Mesendoderm (in vitro differentiated cells): ENCODE results near the gene TMEM117.
"Not testable (repeated sequence)": the region's sequence is repeated elsewhere in the genome, so short reads cannot be mapped to it uniquely, and the experiment has no call there.

Experiments used
- DNase-seq: peaks from one replicate; pipeline ENCODE4 v3.0.0; 2013
- H2AK5ac ChIP-seq: 2 replicates; pipeline ENCODE4 v1.6.1; 2013; ENCODE audit warnings: low read length, inconsistent platforms
- H2BK120ac ChIP-seq: 2 replicates; pipeline ENCODE4 v1.6.1; 2013; ENCODE audit warnings: low read depth, mild to moderate bottlenecking, low read length, moderate library complexity, mixed read lengths
- H2BK15ac ChIP-seq: replicated peaks from 2 replicates; pipeline ENCODE4 v1.6.1; 2013; ENCODE audit warnings: low read depth, mild to moderate bottlenecking, moderate library complexity
- H2BK5ac ChIP-seq: 2 replicates; pipeline ENCODE4 v1.6.1; 2013; ENCODE audit warnings: low read length, inconsistent platforms
- H3K18ac ChIP-seq: 2 replicates; pipeline ENCODE4 v1.6.1; 2013; ENCODE audit warnings: mild to moderate bottlenecking, low read length, mixed read lengths
- H3K23ac ChIP-seq: one replicate; pipeline ENCODE4 v1.6.1; 2013; ENCODE audit warnings: low read length
- H3K27ac ChIP-seq: 2 replicates; pipeline ENCODE4 v1.5.1; 2013; ENCODE audit warnings: low read depth, mild to moderate bottlenecking, inconsistent platforms, low read length, moderate library complexity
- H3K27me3 ChIP-seq: 2 replicates; pipeline ENCODE4 v1.6.1; 2013; ENCODE audit warnings: low read length, control low read depth, mild to moderate bottlenecking, inconsistent platforms; ENCODE audit not compliant: insufficient read depth, poor library complexity
- H3K36me3 ChIP-seq: 2 replicates; pipeline ENCODE4 v1.6.1; 2013; ENCODE audit warnings: low read length, inconsistent platforms; ENCODE audit not compliant: control insufficient read depth, insufficient read depth
- H3K4ac ChIP-seq: one replicate; pipeline ENCODE4 v1.6.1; 2013; ENCODE audit warnings: low read depth, mild to moderate bottlenecking, low read length, moderate library complexity
- H3K4me1 ChIP-seq: 2 replicates; pipeline ENCODE4 v1.6.1; 2013; ENCODE audit warnings: low read depth, low read length, inconsistent platforms; ENCODE audit not compliant: control insufficient read depth
- H3K4me2 ChIP-seq: 2 replicates; pipeline ENCODE4 v1.6.1; 2013; ENCODE audit warnings: low read length
- H3K4me3 ChIP-seq: 2 replicates; pipeline ENCODE4 v1.5.1; 2013; ENCODE audit warnings: mild to moderate bottlenecking, low read length
- H3K56ac ChIP-seq: one replicate; pipeline ENCODE4 v1.6.1; 2013; ENCODE audit warnings: low read length
- H3K79me1 ChIP-seq: 2 replicates; pipeline ENCODE4 v1.6.1; 2013; ENCODE audit warnings: low read length, inconsistent platforms
- H3K79me2 ChIP-seq: 2 replicates; pipeline ENCODE4 v1.6.1; 2013; ENCODE audit warnings: mild to moderate bottlenecking, low read length; ENCODE audit not compliant: control insufficient read depth, insufficient read depth
- H3K9ac ChIP-seq: 2 replicates; pipeline ENCODE4 v1.6.1; 2013; ENCODE audit warnings: low read length, inconsistent platforms
- H4K5ac ChIP-seq: one replicate; pipeline ENCODE4 v1.6.1; 2013; ENCODE audit warnings: low read length
- H4K8ac ChIP-seq: one replicate; pipeline ENCODE4 v1.6.1; 2013; ENCODE audit warnings: low read depth, mild to moderate bottlenecking, control low read depth, low read length, moderate library complexity
- WGBS: extraction: QIAGEN DNeasy Blood & Tissue Kit; methylation state at CpG from one replicate; pipeline ENCODE4 v1.1.7; 2013; ENCODE audit warnings: low lambda C conversion rate, missing lambda C conversion rate; ENCODE audit not compliant: insufficient coverage; ENCODE audit errors: extremely low coverage; 5-methylcytosine and 5-hydroxymethylcytosine counted together

Gene TMEM117

GRCh38 chr12:43869765-43870164 is 33.9 kb downstream of the TMEM117 start:
- H3K79me2 ChIP-seq, H2AK5ac ChIP-seq, H4K8ac ChIP-seq, H3K27me3 ChIP-seq, H3K36me3 ChIP-seq, H3K27ac ChIP-seq, H4K5ac ChIP-seq, H3K79me1 ChIP-seq, H2BK15ac ChIP-seq, H3K4me2 ChIP-seq, H2BK120ac ChIP-seq, H3K56ac ChIP-seq, H3K4me1 ChIP-seq, H3K4ac ChIP-seq, DNase-seq, H3K23ac ChIP-seq, H2BK5ac ChIP-seq, H3K18ac ChIP-seq, H3K4me3 ChIP-seq, H3K9ac ChIP-seq: not testable (repeated sequence)

- H4K5ac ChIP-seq, H3K4ac ChIP-seq, DNase-seq, H4K8ac ChIP-seq, H3K23ac ChIP-seq, H3K27me3 ChIP-seq, H2BK5ac ChIP-seq, H2BK15ac ChIP-seq, H3K4me3 ChIP-seq, H3K4me1 ChIP-seq, H3K18ac ChIP-seq, H2BK120ac ChIP-seq, H3K79me2 ChIP-seq, H3K79me1 ChIP-seq, H3K36me3 ChIP-seq, H3K27ac ChIP-seq, H3K56ac ChIP-seq, H3K4me2 ChIP-seq, H2AK5ac ChIP-seq, H3K9ac ChIP-seq: not testable (repeated sequence)
- WGBS, result no CpG with 5 or more reads among the region's 2 CpGs
Observed at GRCh38 chr12:43871258-43871657, 35.4 kb downstream of the TMEM117 start.

- Histone ChIP-seq H3K9ac (no peak overlapping the region), H3K27me3 (no peaks in the 10 kb centered on the region), H3K56ac (no peak overlapping the region), H3K23ac (no peak overlapping the region), H2AK5ac (no peak overlapping the region), H4K5ac (no peak overlapping the region), H3K27ac (no peak overlapping the region), H3K79me2 (no peaks in the 10 kb centered on the region), H4K8ac (no peak overlapping the region), H3K4ac (no peak overlapping the region), H3K18ac (no peak overlapping the region), H3K4me1 (no peaks in the 10 kb centered on the region), H3K4me3 (no peak overlapping the region), H2BK5ac (no peak overlapping the region), H2BK15ac (no peak overlapping the region), H2BK120ac (no peak overlapping the region), H3K79me1 (no peaks in the 10 kb centered on the region), H3K4me2 (no peak overlapping the region), H3K36me3 (no peaks in the 10 kb centered on the region)
- WGBS, result no CpG with 5 or more reads among the region's 2 CpGs
- no peak for DNase-seq
Observed at GRCh38 chr12:43872396-43872795, 36.5 kb downstream of the TMEM117 start.

- H3K36me3 ChIP-seq, result no peaks in the 10 kb centered on the region
- H3K23ac ChIP-seq, result no peak overlapping the region
- no peak overlapping the region for H2BK120ac ChIP-seq
- WGBS, result no CpG with 5 or more reads among the region's 3 CpGs
- no peak overlapping the region for H2BK5ac ChIP-seq
- H3K27ac ChIP-seq, result no peak overlapping the region
- DNase-seq, result no peak
- H4K5ac ChIP-seq, result no peak overlapping the region
- no peaks in the 10 kb centered on the region for H3K79me2 ChIP-seq
- no peak overlapping the region for H3K56ac ChIP-seq
- no peaks in the 10 kb centered on the region for H3K27me3 ChIP-seq
- no peaks in the 10 kb centered on the region for H3K79me1 ChIP-seq
- no peak overlapping the region for H4K8ac ChIP-seq
- H3K4me1 ChIP-seq, result no peaks in the 10 kb centered on the region
- H2AK5ac ChIP-seq, result no peak overlapping the region
- H3K9ac ChIP-seq, result no peak overlapping the region
- no peak overlapping the region for H3K18ac ChIP-seq
- no peak overlapping the region for H3K4ac ChIP-seq
- no peak overlapping the region for H3K4me2 ChIP-seq
- H3K4me3 ChIP-seq, result no peak overlapping the region
- no peak overlapping the region for H2BK15ac ChIP-seq
Observed at GRCh38 chr12:43878050-43878449, 42.2 kb downstream of the TMEM117 start.

GRCh38 chr12:43880547-43880946 is 44.7 kb downstream of the TMEM117 start:
- H3K4me2 ChIP-seq, result no peak overlapping the region
- H3K79me1 ChIP-seq, result no peaks in the 10 kb centered on the region
- no peaks in the 10 kb centered on the region for H3K4me1 ChIP-seq
- WGBS, result no CpG with 5 or more reads among the region's 1 CpG
- H3K9ac ChIP-seq, result no peak overlapping the region
- no peak overlapping the region for H4K5ac ChIP-seq
- no peak overlapping the region for H2BK5ac ChIP-seq
- H3K4ac ChIP-seq, result no peak overlapping the region
- H2BK15ac ChIP-seq, result no peak overlapping the region
- H3K4me3 ChIP-seq, result no peak overlapping the region
- H3K79me2 ChIP-seq, result no peaks in the 10 kb centered on the region
- no peak overlapping the region for H3K56ac ChIP-seq
- H4K8ac ChIP-seq, result no peak overlapping the region
- H3K36me3 ChIP-seq, result no peaks in the 10 kb centered on the region
- no peak overlapping the region for H2AK5ac ChIP-seq
- no peak for DNase-seq
- H3K18ac ChIP-seq, result no peak overlapping the region
- no peak overlapping the region for H3K27ac ChIP-seq
- H3K23ac ChIP-seq, result no peak overlapping the region
- no peak overlapping the region for H2BK120ac ChIP-seq
- no peaks in the 10 kb centered on the region for H3K27me3 ChIP-seq

GRCh38 chr12:43882578-43883178 is 46.8 kb downstream of the TMEM117 start:
- Histone ChIP-seq H4K5ac (no peak overlapping the region), H3K79me1 (no peaks in the 10 kb centered on the region), H3K4ac (no peak overlapping the region), H2BK15ac (no peak overlapping the region), H3K36me3 (no peaks in the 10 kb centered on the region), H3K79me2 (no peaks in the 10 kb centered on the region), H3K4me1 (no peaks in the 10 kb centered on the region), H3K4me3 (no peak overlapping the region), H3K56ac (no peak overlapping the region), H3K27me3 (no peaks in the 10 kb centered on the region), H3K4me2 (no peak overlapping the region), H3K9ac (no peak overlapping the region), H4K8ac (no peak overlapping the region), H2AK5ac (no peak overlapping the region), H3K23ac (no peak overlapping the region), H3K18ac (no peak overlapping the region), H2BK120ac (no peak overlapping the region), H3K27ac (no peak overlapping the region), H2BK5ac (no peak overlapping the region)
- WGBS, result no CpG with 5 or more reads among the region's 2 CpGs
- DNase-seq, result peak; percentile 40
